Lung (tissue), 13 donors: Measurements from ENCODE around the gene CABP4. TPM values are rescaled to one million over a fixed set of nuclear protein-coding genes. Genes with fewer than 3 reads are reported as not detected.
A peak's percentile ranks its signal among the peaks of the same experiment; 100 is the strongest.

Experiments
- ATAC-seq: fragments of 200-7000 bp; cut with Tn5 transposase; one replicate; pipeline ENCODE4 v1.9.1; 2020; ENCODE audit warnings: moderate number of reproducible peaks; ENCODE audit not compliant: insufficient read depth, low FRiP score
- DNase-seq, 3 donors: peaks; one replicate each; pipeline ENCODE4 v3.0.0-alpha.2; 2013 to 2017
- H3K27ac ChIP-seq, 2 donors: one replicate each; pipeline ENCODE4 v1.5.1; 2013; ENCODE audit warnings: mild to moderate bottlenecking in 2 of 2, moderate library complexity in 2 of 2, control low read depth in 1 of 2, inconsistent platforms in 1 of 2, low read depth in 1 of 2, low read length in 1 of 2
- H3K27me3 ChIP-seq, 3 donors: one replicate each; pipeline ENCODE4 v1.5.1; 2013; ENCODE audit warnings: low read length in 2 of 3; ENCODE audit not compliant: control insufficient read depth in 3 of 3, insufficient read depth in 3 of 3
- H3K36me3 ChIP-seq, 4 donors: one replicate each; pipeline ENCODE4 v1.5.1; 2013; ENCODE audit warnings: low read length in 4 of 4, mild to moderate bottlenecking in 1 of 4, moderate library complexity in 1 of 4; ENCODE audit not compliant: control insufficient read depth in 4 of 4, insufficient read depth in 4 of 4
- H3K4me1 ChIP-seq, 5 donors: one replicate each; pipeline ENCODE4 v1.5.1; 2013; ENCODE audit warnings: low read length in 5 of 5, mild to moderate bottlenecking in 2 of 5, moderate library complexity in 1 of 5; ENCODE audit not compliant: control insufficient read depth in 5 of 5, insufficient read depth in 5 of 5
- H3K4me3 ChIP-seq: one replicate; pipeline ENCODE4 v1.5.1; 2013; ENCODE audit warnings: mild to moderate bottlenecking, control low read depth, moderate library complexity
- H3K9ac ChIP-seq, 2 donors: one replicate each; pipeline ENCODE4 v1.5.1; 2013; ENCODE audit warnings: low read length in 2 of 2, control low read depth in 1 of 2; ENCODE audit not compliant: insufficient read depth in 1 of 2
- H3K9me3 ChIP-seq, 4 donors: one replicate each; pipeline ENCODE4 v1.5.1; 2013; ENCODE audit warnings: low read length in 3 of 4, mild to moderate bottlenecking in 1 of 4, moderate library complexity in 1 of 4; ENCODE audit not compliant: control insufficient read depth in 4 of 4, insufficient read depth in 3 of 4
- CTCF ChIP-seq: IDR thresholded peaks from 2 replicates; pipeline ENCODE4 v1.5.1; 2012; ENCODE audit warnings: mild to moderate bottlenecking; ENCODE audit errors: control extremely low read depth, extremely low read depth
- WGBS, 2 donors: extraction: QIAGEN DNeasy Blood & Tissue Kit; methylation state at CpG; one replicate each; pipeline ENCODE4 v1.1.7; 2013; 5-methylcytosine and 5-hydroxymethylcytosine counted together
- polyA plus RNA-seq, 2 donors: library from polyadenylated mRNA; stranded (reverse); fragments of 200-250 nt; gene quantifications; one replicate each; pipeline ENCODE4 v1.2.1, GENCODE V29; 2013
- small RNA-seq: library from RNA; depleted of rRNA; stranded (forward); fragments of <200 nt; gene quantifications from one replicate; pipeline ENCODE3, GENCODE V24; 2014; ENCODE audit warnings: low replicate concordance
- total RNA-seq, 2 donors: library from RNA; depleted of rRNA in 1 of 2; stranded (reverse); fragments of >200 nt in 1 of 2; gene quantifications; one replicate each; pipeline ENCODE4 v1.2.1, GENCODE V29; 2014 to 2021
- donor health status: control.
- donor health status: control.
- donor health status: Bipolar disorder and iron deficiency.
- donor health status: healthy.
- donor health status: DM: yes; HTN: yes; CAD: no.

The CABP4 gene
- total and polyA plus RNA-seq, 4 donors: 0.96 to 5.3 (median 2.3) TPM

DNA sequence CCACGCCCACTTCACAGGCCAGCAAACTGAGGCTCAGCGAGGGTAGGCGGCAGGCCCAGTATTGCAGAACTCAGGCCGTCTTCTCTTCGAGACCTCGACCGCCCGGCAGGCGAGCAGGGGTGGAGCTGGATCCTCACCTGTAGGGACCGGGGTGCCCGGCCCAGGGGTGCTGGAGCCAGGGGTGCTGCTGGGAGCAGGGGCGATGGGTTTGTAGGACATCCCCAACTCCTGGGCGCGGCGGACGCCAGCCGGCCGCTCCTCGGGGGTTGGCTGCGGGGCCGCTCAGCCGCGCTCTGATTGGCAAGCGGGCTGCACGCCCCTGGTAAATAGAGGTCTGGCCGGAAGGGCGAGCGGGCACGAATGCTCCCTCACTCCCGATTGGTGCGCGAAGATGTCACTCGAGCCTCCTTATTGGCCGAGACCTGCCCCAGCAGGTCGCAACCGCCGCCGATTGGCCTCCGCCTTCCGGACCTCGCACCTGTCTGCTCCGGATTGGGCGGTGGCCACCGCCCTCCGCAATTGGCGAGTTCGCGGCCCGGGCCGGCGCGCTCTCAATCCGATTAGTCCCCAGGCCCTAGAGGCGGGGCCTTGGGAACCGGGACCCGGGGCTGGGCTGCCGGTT lies 52.8 kb downstream of the CABP4 start, which contains the start of gene CDK2AP2:
Gene CDK2AP2 (minus strand): TSS at position 299 of the 622 bp plus-strand sequence. CDS start 80 bp downstream, at position 219.
- peaks cover 0 to 2% (median 0%) of the 10 kb centered on the region in 3 donors for H3K27me3 ChIP-seq
- H3K9ac ChIP-seq: peak within 1 kb of the TSS in 1 of 2 donors; percentile 78
- peak within 1 kb of the TSS; percentile 97 to 99 for H3K27ac ChIP-seq
- 0 to 1% methylated on average over 57 of the region's 57 CpGs for WGBS, 2 donors
- peaks cover 0 to 34% (median 10%) of the 10 kb centered on the region in 5 donors for H3K4me1 ChIP-seq
- H3K9me3 ChIP-seq: no peaks in the 10 kb centered on the region
- H3K4me3 ChIP-seq: peak within 1 kb of the TSS; percentile 66
- TF ChIP-seq CTCF: no peak
- H3K36me3 ChIP-seq: peaks cover 0 to 3% (median 0%) of the 10 kb centered on the region in 4 donors
- DNase-seq (peak; percentile 97 to 99 (median 98)), ATAC-seq (peak; percentile 86)

GRCh38 chr11:67508486-67509121 lies 53.5 kb downstream of the CABP4 start:
- peak overlapping the region; percentile 97 to 99 for H3K27ac ChIP-seq
- DNase-seq: peak; percentile 95 to 96 (median 96)
- H3K9me3 ChIP-seq: no peaks in the 10 kb centered on the region
- peaks cover 0 to 2% (median 0%) of the 10 kb centered on the region in 3 donors for H3K27me3 ChIP-seq
- H3K4me3 ChIP-seq: peak overlapping the region; percentile 63
- TF ChIP-seq CTCF: no peak
- peak; percentile 56 for ATAC-seq
- peak overlapping the region in 1 of 2 donors; percentile 78 for H3K9ac ChIP-seq
- H3K4me1 ChIP-seq: peaks cover 0 to 30% (median 8%) of the 10 kb centered on the region in 5 donors
- 1% methylated on average over 53 to 57 of the region's 57 CpGs for WGBS, 2 donors
- peaks cover 0 to 3% (median 0%) of the 10 kb centered on the region in 4 donors for H3K36me3 ChIP-seq

DNA sequence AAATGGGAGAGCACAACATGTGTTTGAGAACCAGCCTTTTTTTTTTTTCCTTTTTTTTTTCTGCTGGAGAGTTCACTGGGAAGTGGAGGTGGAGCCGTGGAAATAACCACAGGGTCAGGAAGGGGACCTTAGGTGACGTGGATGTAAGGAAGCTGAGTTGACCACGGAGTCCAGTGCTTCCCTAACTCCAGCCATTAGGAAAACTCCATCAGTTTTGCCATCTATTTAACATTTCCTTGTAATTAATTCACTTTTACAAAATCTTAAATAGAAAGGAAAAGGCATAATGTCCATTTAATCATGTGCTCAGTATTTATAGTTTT lies 54.8 kb downstream of the CABP4 start:
- no peak for TF ChIP-seq CTCF
- WGBS, 2 donors: 25 to 35% methylated on average over 3 of the region's 3 CpGs
- no peak overlapping the region for H3K9ac ChIP-seq
- no peak overlapping the region for H3K4me3 ChIP-seq
- no peak overlapping the region for H3K27ac ChIP-seq
- ATAC-seq (no peak), DNase-seq (no peak)
- H3K4me1 ChIP-seq: peaks cover 0 to 23% (median 4%) of the 10 kb centered on the region in 5 donors
- H3K27me3 ChIP-seq: peaks cover 0 to 2% (median 0%) of the 10 kb centered on the region in 3 donors
- H3K36me3 ChIP-seq: peaks cover 0 to 3% (median 0%) of the 10 kb centered on the region in 4 donors
- no peaks in the 10 kb centered on the region for H3K9me3 ChIP-seq

Small RNA genes within 50 kb of the gene (small RNA-seq; reads per million reads assigned to genes)
- gene MIR6752: not detected

Other genes starting within 250 kb of the CABP4 start
- 10 to 100 TPM; 37.1 to 99.8 TPM for gene GRK2, start 188.9 kb upstream of the CABP4 start, total RNA-seq
- 100 to 1,000 TPM in 1 of 2 donors, 10 to 100 TPM in 1; 95.2 to 130 TPM for gene GRK2, start 188.9 kb upstream of the CABP4 start, polyA plus RNA-seq
- gene ANKRD13D, start 166.1 kb upstream of the CABP4 start, total RNA-seq: 10 to 100 TPM; 35.9 to 86.2 TPM
- 10 to 100 TPM; 55.8 to 65.3 TPM for gene ANKRD13D, start 166.1 kb upstream of the CABP4 start, polyA plus RNA-seq
- 10 to 100 TPM; 31.4 to 42.7 TPM for gene SSH3, start 151.8 kb upstream of the CABP4 start, total RNA-seq
- gene SSH3, start 151.8 kb upstream of the CABP4 start, polyA plus RNA-seq: 10 to 100 TPM; 19.0 to 23.0 TPM
- gene POLD4, start 101.8 kb upstream of the CABP4 start, total RNA-seq: 10 to 100 TPM; 27.4 to 99.6 TPM
- 100 to 1,000 TPM; 103 to 183 TPM for gene POLD4, start 101.8 kb upstream of the CABP4 start, polyA plus RNA-seq
- gene CLCF1, start 81.8 kb upstream of the CABP4 start, total RNA-seq: 1 to 10 TPM; 3.5 to 9.8 TPM
- gene CLCF1, start 81.8 kb upstream of the CABP4 start, polyA plus RNA-seq: 1 to 10 TPM; 7.6 to 10.0 TPM
- gene RAD9A, start 63.4 kb upstream of the CABP4 start, total RNA-seq: 10 to 100 TPM; 19.7 to 35.9 TPM
- 10 to 100 TPM; 14.1 to 22.8 TPM for gene RAD9A, start 63.4 kb upstream of the CABP4 start, polyA plus RNA-seq
- gene PPP1CA, start 53.5 kb upstream of the CABP4 start, total RNA-seq: 100 to 1,000 TPM in 1 of 2 donors, 10 to 100 TPM in 1; 87.2 to 175 TPM
- gene PPP1CA, start 53.5 kb upstream of the CABP4 start, polyA plus RNA-seq: 100 to 1,000 TPM; 138 to 178 TPM
- 10 to 100 TPM in 1 of 2 donors, 1 to 10 TPM in 1; 3.2 to 21.3 TPM for gene TBC1D10C, start 51.3 kb upstream of the CABP4 start, total RNA-seq
- 10 to 100 TPM; 15.8 to 19.7 TPM for gene TBC1D10C, start 51.3 kb upstream of the CABP4 start, polyA plus RNA-seq
- gene CARNS1, start 39.7 kb upstream of the CABP4 start, total RNA-seq: 1 to 10 TPM; 1.2 to 1.7 TPM
- 1 to 10 TPM in 1 of 2 donors, under 1 TPM in 1; 0.15 to 1.5 TPM for gene CARNS1, start 39.7 kb upstream of the CABP4 start, polyA plus RNA-seq
- gene RPS6KB2, start 26.9 kb upstream of the CABP4 start, total RNA-seq: 10 to 100 TPM; 26.3 to 56.8 TPM
- 10 to 100 TPM; 55.7 to 69.5 TPM for gene RPS6KB2, start 26.9 kb upstream of the CABP4 start, polyA plus RNA-seq
- 10 to 100 TPM in 1 of 2 donors, 1 to 10 TPM in 1; 8.8 to 13.7 TPM for gene PTPRCAP, start 17.7 kb upstream of the CABP4 start, total RNA-seq
- 10 to 100 TPM; 10.8 to 19.0 TPM for gene PTPRCAP, start 17.7 kb upstream of the CABP4 start, polyA plus RNA-seq
- gene CORO1B, start 11.9 kb upstream of the CABP4 start, total RNA-seq: 100 to 1,000 TPM in 1 of 2 donors, 10 to 100 TPM in 1; 65.6 to 147 TPM
- 100 to 1,000 TPM; 108 to 130 TPM for gene CORO1B, start 11.9 kb upstream of the CABP4 start, polyA plus RNA-seq
- not detected for gene GPR152, start 2.6 kb upstream of the CABP4 start, total RNA-seq
- gene GPR152, start 2.6 kb upstream of the CABP4 start, polyA plus RNA-seq: under 1 TPM in 1 of 2 donors, not detected in 1; 0.06 TPM
- gene TMEM134, start 13.9 kb downstream of the CABP4 start, total RNA-seq: 10 to 100 TPM; 32.5 to 84.2 TPM
- 10 to 100 TPM; 82.0 to 91.4 TPM for gene TMEM134, start 13.9 kb downstream of the CABP4 start, polyA plus RNA-seq
- gene AIP, start 27.7 kb downstream of the CABP4 start, total RNA-seq: 10 to 100 TPM; 60.0 to 64.8 TPM
- 100 to 1,000 TPM in 1 of 2 donors, 10 to 100 TPM in 1; 82.8 to 126 TPM for gene AIP, start 27.7 kb downstream of the CABP4 start, polyA plus RNA-seq
- 10 to 100 TPM; 36.4 to 67.3 TPM for gene PITPNM1, start 50.0 kb downstream of the CABP4 start, total RNA-seq
- 10 to 100 TPM; 23.2 to 36.2 TPM for gene PITPNM1, start 50.0 kb downstream of the CABP4 start, polyA plus RNA-seq
- 100 to 1,000 TPM in 1 of 2 donors, 10 to 100 TPM in 1; 21.7 to 128 TPM for gene CDK2AP2, start 52.8 kb downstream of the CABP4 start, total RNA-seq
- 100 to 1,000 TPM; 114 to 149 TPM for gene CDK2AP2, start 52.8 kb downstream of the CABP4 start, polyA plus RNA-seq
- gene CABP2, start 68.1 kb downstream of the CABP4 start, total RNA-seq: not detected
- not detected for gene CABP2, start 68.1 kb downstream of the CABP4 start, polyA plus RNA-seq
- gene GSTP1, start 128.5 kb downstream of the CABP4 start, total RNA-seq: 100 to 1,000 TPM; 632 to 928 TPM
- 1,000 to 10,000 TPM; 1,119 to 2,206 TPM for gene GSTP1, start 128.5 kb downstream of the CABP4 start, polyA plus RNA-seq
- gene NDUFV1, start 151.6 kb downstream of the CABP4 start, total RNA-seq: 100 to 1,000 TPM; 144 to 191 TPM
- 100 to 1,000 TPM; 113 to 137 TPM for gene NDUFV1, start 151.6 kb downstream of the CABP4 start, polyA plus RNA-seq
- gene NUDT8, start 174.6 kb downstream of the CABP4 start, total RNA-seq: 10 to 100 TPM in 1 of 2 donors, 1 to 10 TPM in 1; 6.3 to 19.9 TPM
- gene NUDT8, start 174.6 kb downstream of the CABP4 start, polyA plus RNA-seq: 10 to 100 TPM; 12.1 to 22.3 TPM
- gene TBX10, start 184.4 kb downstream of the CABP4 start, total RNA-seq: not detected
- gene TBX10, start 184.4 kb downstream of the CABP4 start, polyA plus RNA-seq: not detected
- gene ACY3, start 195.4 kb downstream of the CABP4 start, total RNA-seq: under 1 TPM in 1 of 2 donors, not detected in 1; 0.58 TPM
- gene ACY3, start 195.4 kb downstream of the CABP4 start, polyA plus RNA-seq: under 1 TPM; 0.42 to 0.73 TPM
- gene ALDH3B2, start 219.3 kb downstream of the CABP4 start, total RNA-seq: 1 to 10 TPM; 2.4 to 4.8 TPM
- gene ALDH3B2, start 219.3 kb downstream of the CABP4 start, polyA plus RNA-seq: 1 to 10 TPM; 1.1 to 2.6 TPM